KG1 (cell line): ENCODE data around the gene SH2D4B.

Experiments used
- DNase-seq: peaks from one replicate; lab custom pipeline; 2025; lab: John Stamatoyannopoulos, UW

The SH2D4B gene

GRCh38 chr10:80690434-80690833 is 152.7 kb downstream of the SH2D4B start:
- DNase-seq = no peak

- no peak for DNase-seq
Measured at GRCh38 chr10:80691441-80691840, 153.7 kb downstream of the SH2D4B start.

- no peak for DNase-seq
Measured at GRCh38 chr10:80693565-80693964, 155.9 kb downstream of the SH2D4B start.

- no peak for DNase-seq
Measured at GRCh38 chr10:80694930-80695329, 157.2 kb downstream of the SH2D4B start.
